Progenitor cell of endocrine pancreas (in vitro differentiated cells): ENCODE data around the gene PLD1. TPM values are rescaled to one million over a fixed set of nuclear protein-coding genes. Genes with fewer than 3 reads are reported as not detected.

Experiments used
- DNase-seq: peaks from one replicate; pipeline ENCODE4 v3.0.0; 2021; ENCODE audit warnings: low spot score; ENCODE audit not compliant: unreplicated experiment
- H3K27ac Mint-ChIP-seq: 2 replicates; pipeline ENCODE4 v1.8.0; 2021; ENCODE audit warnings: mild to moderate bottlenecking, moderate library complexity, mixed read lengths
- H3K27me3 Mint-ChIP-seq: 2 replicates; pipeline ENCODE4 v1.8.0; 2021; ENCODE audit warnings: mixed read lengths
- H3K36me3 Mint-ChIP-seq: 2 replicates; pipeline ENCODE4 v1.8.0; 2022; ENCODE audit warnings: mixed read lengths; ENCODE audit not compliant: insufficient read depth
- H3K4me1 Mint-ChIP-seq: 2 replicates; pipeline ENCODE4 v1.8.0; 2021; ENCODE audit warnings: low read depth, mixed read lengths
- H3K4me3 Mint-ChIP-seq: 2 replicates; pipeline ENCODE4 v1.8.0; 2021; ENCODE audit warnings: low read depth, mild to moderate bottlenecking, moderate library complexity, mixed read lengths
- H3K9me3 Mint-ChIP-seq: 2 replicates; pipeline ENCODE4 v1.8.0; 2021; ENCODE audit warnings: low read depth, mixed read lengths
- total RNA-seq: library from RNA; stranded (reverse); gene quantifications from 2 replicates; pipeline ENCODE4 v1.2.1, GENCODE V29; 2021
- TF ChIP-seq, protein P1 (sequence below): fragments of 200-600 bp; sonication (generic); IDR thresholded peaks from one replicate; pipeline ENCODE4 v1.5.0; 2021; ENCODE audit warnings: antibody characterized with exemption, mild to moderate bottlenecking; ENCODE audit not compliant: unreplicated experiment

PLD1 gene
- total RNA-seq, 1 donor from 2014 or later = 143 TPM

DNA sequence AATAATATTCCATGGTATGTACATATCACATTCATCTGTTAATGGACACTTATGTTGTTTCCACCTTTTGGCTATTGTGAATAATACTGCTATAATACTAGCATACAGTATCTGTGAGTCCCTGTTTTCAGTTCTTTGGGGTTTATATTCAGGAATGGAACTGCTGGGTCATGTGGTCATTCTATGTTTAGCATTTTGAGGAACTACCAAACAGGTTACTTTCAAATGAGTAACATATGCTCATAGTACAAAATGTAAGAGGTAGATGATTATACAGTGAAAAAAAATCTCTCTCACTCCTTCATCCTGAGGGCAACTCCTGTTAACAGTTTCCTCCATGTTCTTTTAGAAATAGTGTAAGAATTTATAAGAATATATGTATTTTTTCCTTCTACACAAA is 162.2 kb downstream of the PLD1 start:
- H3K27me3 Mint-ChIP-seq = no peaks in the 10 kb centered on the region
- no peak overlapping the region for H3K4me3 Mint-ChIP-seq
- peaks cover 46% of the 10 kb centered on the region for H3K36me3 Mint-ChIP-seq
- peaks cover 6% of the 10 kb centered on the region for H3K9me3 Mint-ChIP-seq
- TF ChIP-seq, protein P1, sequence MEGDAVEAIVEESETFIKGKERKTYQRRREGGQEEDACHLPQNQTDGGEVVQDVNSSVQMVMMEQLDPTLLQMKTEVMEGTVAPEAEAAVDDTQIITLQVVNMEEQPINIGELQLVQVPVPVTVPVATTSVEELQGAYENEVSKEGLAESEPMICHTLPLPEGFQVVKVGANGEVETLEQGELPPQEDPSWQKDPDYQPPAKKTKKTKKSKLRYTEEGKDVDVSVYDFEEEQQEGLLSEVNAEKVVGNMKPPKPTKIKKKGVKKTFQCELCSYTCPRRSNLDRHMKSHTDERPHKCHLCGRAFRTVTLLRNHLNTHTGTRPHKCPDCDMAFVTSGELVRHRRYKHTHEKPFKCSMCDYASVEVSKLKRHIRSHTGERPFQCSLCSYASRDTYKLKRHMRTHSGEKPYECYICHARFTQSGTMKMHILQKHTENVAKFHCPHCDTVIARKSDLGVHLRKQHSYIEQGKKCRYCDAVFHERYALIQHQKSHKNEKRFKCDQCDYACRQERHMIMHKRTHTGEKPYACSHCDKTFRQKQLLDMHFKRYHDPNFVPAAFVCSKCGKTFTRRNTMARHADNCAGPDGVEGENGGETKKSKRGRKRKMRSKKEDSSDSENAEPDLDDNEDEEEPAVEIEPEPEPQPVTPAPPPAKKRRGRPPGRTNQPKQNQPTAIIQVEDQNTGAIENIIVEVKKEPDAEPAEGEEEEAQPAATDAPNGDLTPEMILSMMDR = no peak
- DNase-seq = no peak
- H3K27ac Mint-ChIP-seq = no peak overlapping the region
- H3K4me1 Mint-ChIP-seq = peaks cover 6% of the 10 kb centered on the region

DNA sequence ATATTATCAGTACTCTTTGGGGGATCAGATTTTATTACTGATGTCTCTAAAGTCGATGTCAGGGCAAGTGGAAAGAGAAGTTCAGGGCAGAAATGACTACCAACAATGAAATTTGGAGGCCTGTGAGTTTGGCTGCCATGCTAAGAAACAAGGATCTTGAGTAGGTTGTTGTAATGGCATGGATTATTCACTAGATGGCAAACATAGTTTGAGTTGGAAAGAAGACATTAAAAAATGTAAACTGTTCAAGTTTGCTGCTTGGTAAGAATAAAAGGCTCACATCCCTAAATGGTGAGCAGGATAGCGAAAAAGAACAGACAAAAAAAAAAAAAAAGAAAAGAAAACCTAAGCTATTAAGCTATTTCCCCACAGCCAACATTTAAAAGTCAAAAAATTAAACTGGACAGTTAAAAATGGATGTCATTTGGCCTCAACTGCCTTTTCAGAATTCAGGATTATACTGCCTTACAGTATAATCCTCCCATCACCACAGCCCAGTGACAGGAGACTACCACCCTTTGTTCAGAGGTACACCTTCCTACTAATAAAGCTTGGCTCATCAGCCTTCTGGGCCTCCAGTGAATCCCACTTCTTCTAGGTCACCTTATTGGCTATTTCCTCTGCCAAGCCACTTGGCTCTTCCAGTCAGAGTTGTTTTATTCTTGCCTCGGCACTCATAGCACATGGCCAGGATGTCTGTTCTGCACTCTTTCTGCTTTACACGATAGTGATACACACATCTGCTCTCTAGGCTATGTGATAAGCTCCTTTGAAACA is 163.7 kb downstream of the PLD1 start:
- peaks cover 6% of the 10 kb centered on the region for H3K9me3 Mint-ChIP-seq
- H3K27me3 Mint-ChIP-seq = no peaks in the 10 kb centered on the region
- peaks cover 7% of the 10 kb centered on the region for H3K4me1 Mint-ChIP-seq
- H3K27ac Mint-ChIP-seq = peak overlapping the region; percentile 70
- TF ChIP-seq, protein P1 = peak; percentile 53
- peaks cover 48% of the 10 kb centered on the region for H3K36me3 Mint-ChIP-seq
- no peak overlapping the region for H3K4me3 Mint-ChIP-seq
- DNase-seq = no peak

DNA sequence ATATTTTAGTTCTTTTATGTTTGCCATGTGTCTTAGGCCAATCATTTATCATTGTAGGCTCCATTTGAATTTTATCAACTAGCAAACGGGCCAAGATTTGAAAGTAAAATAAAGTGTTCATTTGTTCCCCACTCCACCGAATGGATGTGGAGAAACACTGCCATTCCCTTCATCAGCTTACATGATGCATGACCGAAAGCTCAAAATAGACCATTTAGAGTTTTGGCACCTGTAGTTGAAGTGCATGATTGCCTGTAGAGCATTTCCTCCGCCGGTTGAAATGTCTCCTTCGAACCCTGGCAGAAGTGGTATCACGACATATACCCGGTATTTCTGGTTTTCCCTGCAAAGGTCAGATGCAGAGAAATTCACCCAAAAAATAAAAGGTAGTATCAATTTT is 165.6 kb downstream of the PLD1 start:
- TF ChIP-seq, protein P1 = no peak
- no peak for DNase-seq
- Mint-ChIP-seq H3K4me3 (no peak overlapping the region), H3K27ac (no peak overlapping the region), H3K9me3 (peaks cover 6% of the 10 kb centered on the region), H3K27me3 (no peaks in the 10 kb centered on the region), H3K4me1 (peaks cover 8% of the 10 kb centered on the region), H3K36me3 (peaks cover 42% of the 10 kb centered on the region)

DNA sequence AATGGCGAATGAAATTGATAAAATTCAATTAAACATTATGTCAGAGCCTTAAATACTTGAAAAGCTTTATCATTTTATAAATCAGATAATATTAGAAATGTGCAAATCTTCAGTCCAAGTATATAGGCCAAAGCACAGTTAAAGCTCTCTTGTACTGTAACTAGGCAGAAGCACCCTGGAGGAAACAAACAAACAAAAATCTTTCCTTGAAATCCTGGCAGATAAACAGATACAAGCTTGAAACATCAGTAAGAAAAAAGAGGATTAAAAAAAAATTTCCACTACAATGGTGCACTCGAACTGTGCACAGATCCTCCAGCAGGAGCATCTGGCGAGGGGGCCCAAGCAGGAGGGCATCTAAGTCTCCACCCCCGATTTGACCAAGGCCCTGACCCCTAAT is 166.6 kb downstream of the PLD1 start:
- Mint-ChIP-seq H3K9me3 (peaks cover 6% of the 10 kb centered on the region), H3K4me1 (peaks cover 8% of the 10 kb centered on the region), H3K27ac (peak overlapping the region; percentile 41), H3K4me3 (no peak overlapping the region), H3K27me3 (no peaks in the 10 kb centered on the region), H3K36me3 (peaks cover 42% of the 10 kb centered on the region)
- DNase-seq = no peak
- TF ChIP-seq, protein P1 = no peak

DNA sequence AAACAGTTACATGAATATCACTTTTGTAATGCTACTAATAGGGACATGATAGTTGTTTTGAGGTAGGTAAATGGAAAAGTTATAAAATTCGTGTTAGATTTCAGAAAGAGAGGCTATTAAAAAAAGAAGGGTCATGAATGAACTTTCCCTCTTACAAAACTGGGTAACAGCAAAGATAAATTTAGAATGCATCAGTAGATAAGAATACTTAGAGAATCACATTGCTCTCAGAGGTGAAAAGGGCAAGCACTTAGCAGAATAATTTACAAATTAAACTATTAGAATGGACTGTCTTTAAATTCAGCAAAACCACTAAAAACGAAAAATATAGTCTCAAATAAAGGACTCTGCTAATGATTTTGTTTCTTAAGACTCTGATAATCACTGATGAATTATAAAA is 167.2 kb downstream of the PLD1 start:
- Mint-ChIP-seq H3K27ac (no peak overlapping the region), H3K27me3 (no peaks in the 10 kb centered on the region), H3K4me1 (peaks cover 8% of the 10 kb centered on the region), H3K36me3 (peaks cover 47% of the 10 kb centered on the region), H3K4me3 (no peak overlapping the region), H3K9me3 (peaks cover 11% of the 10 kb centered on the region)
- TF ChIP-seq, protein P1 = no peak
- DNase-seq = no peak
